Endothelial cell of umbilical vein (primary cell): ENCODE results near the gene ZNF565. TPM values are rescaled to one million over a fixed set of nuclear protein-coding genes. Genes with fewer than 3 reads are reported as not detected.

Experiments
- BruUV-seq: library from RNA; stranded (reverse); fragments of 400-500 nt; replicated peaks from 2 replicates; lab custom pipeline; 2021; lab: Mats Ljungman, UMichigan
- CTCF ChIA-PET: fragments of 300-600, 350-600 bp; sonication (Branson Sonifier 250); formaldehyde crosslinking; loops from one replicate; lab custom pipeline; 2021; ENCODE audit warnings: antibody characterized with exemption, inconsistent platforms; lab: Charles Lee
- POLR2A ChIA-PET: fragments of 300-600, 350-600 bp; sonication (Branson Sonifier 250); formaldehyde crosslinking; loops from one replicate; lab custom pipeline; 2021; ENCODE audit warnings: antibody characterized with exemption, inconsistent platforms; lab: Charles Lee
- DNase-seq: peaks from one replicate; pipeline ENCODE4 v3.0.0-alpha.2; 2011; ENCODE audit warnings: low read depth, low spot score
- FAIRE-seq: peaks from 2 replicates; lab custom pipeline; 2011; peaks lifted over from hg19 to GRCh38; lab: Jason Lieb, UNC
- H2AFZ ChIP-seq: 2 replicates; pipeline ENCODE4 v1.6.0; 2012; ENCODE audit warnings: low read depth, low read length, control low read depth, inconsistent platforms
- H3K27ac ChIP-seq: 2 replicates; pipeline ENCODE4 v1.5.1; 2011; ENCODE audit warnings: low read depth, mild to moderate bottlenecking, control low read depth, low read length, moderate library complexity; ENCODE audit not compliant: insufficient read depth
- H3K27me3 ChIP-seq, 2 experiments: 2 replicates each; pipeline versions ENCODE4 v1.6.0 to v1.6.1; 2011; ENCODE audit warnings: low read length in 2 of 2, mixed read lengths in 1 of 2; ENCODE audit not compliant: control insufficient read depth in 2 of 2, insufficient read depth in 2 of 2
- H3K36me3 ChIP-seq, 2 experiments: 2 replicates in 1 of 2; 3 replicates in 1 of 2; pipeline ENCODE4 v1.5.1; 2011; ENCODE audit warnings: low read length in 2 of 2, mild to moderate bottlenecking in 1 of 2, moderate library complexity in 1 of 2; ENCODE audit not compliant: control insufficient read depth in 2 of 2, insufficient read depth in 2 of 2; ENCODE audit errors: extremely low read depth in 1 of 2
- H3K4me1 ChIP-seq: 3 replicates; pipeline ENCODE4 v1.5.1; 2011; ENCODE audit warnings: mild to moderate bottlenecking, low read length; ENCODE audit not compliant: control insufficient read depth, insufficient read depth; ENCODE audit errors: extremely low read depth
- H3K4me2 ChIP-seq: 2 replicates; pipeline ENCODE4 v1.6.1; 2011; ENCODE audit warnings: low read length, control low read depth, mixed read lengths; ENCODE audit not compliant: insufficient read depth
- H3K4me3 ChIP-seq, 3 experiments: fragments of 200-600 bp in 1 of 3; sonication (generic), shearing (Covaris generic) in 1 of 3; replicated peaks in 1 of 3; 2 replicates each; pipeline ENCODE4 v1.5.1; 2011 to 2016; ENCODE audit warnings: control low read depth in 3 of 3, low read length in 3 of 3, mild to moderate bottlenecking in 2 of 3, inconsistent platforms in 1 of 3, low read depth in 1 of 3, moderate library complexity in 1 of 3; ENCODE audit not compliant: insufficient read depth in 1 of 3
- H3K79me2 ChIP-seq: 2 replicates; pipeline ENCODE4 v1.6.0; 2012; ENCODE audit warnings: low read length, inconsistent platforms; ENCODE audit not compliant: control insufficient read depth, insufficient read depth
- H3K9ac ChIP-seq: replicated peaks from 2 replicates; pipeline ENCODE3; 2011; ENCODE audit warnings: low read length, control low read depth; ENCODE audit not compliant: insufficient read depth; ENCODE audit errors: extremely low read depth
- H3K9me1 ChIP-seq: replicated peaks from 3 replicates; pipeline ENCODE4 v1.6.0; 2011; ENCODE audit warnings: mild to moderate bottlenecking, low read length; ENCODE audit not compliant: control insufficient read depth, insufficient read depth; ENCODE audit errors: extremely low read depth
- H3K9me3 ChIP-seq: replicated peaks from 2 replicates; pipeline ENCODE4 v1.5.1; 2012; ENCODE audit warnings: low read length, inconsistent platforms; ENCODE audit not compliant: control insufficient read depth, insufficient read depth
- H4K20me1 ChIP-seq: replicated peaks from 2 replicates; pipeline ENCODE3; 2011; ENCODE audit warnings: mild to moderate bottlenecking, low read length; ENCODE audit not compliant: control insufficient read depth, insufficient read depth; ENCODE audit errors: extremely low read depth
- EZH2 ChIP-seq: IDR thresholded peaks from 2 replicates; pipeline ENCODE4 v1.6.1; 2012; ENCODE audit warnings: borderline replicate concordance, low read depth, mild to moderate bottlenecking, moderate library complexity, low read length, inconsistent platforms; ENCODE audit not compliant: severe bottlenecking
- FOS ChIP-seq: IDR thresholded peaks from 2 replicates; pipeline ENCODE4 v1.6.1; 2011; ENCODE audit warnings: mild to moderate bottlenecking, low read length, moderate library complexity, borderline replicate concordance; ENCODE audit not compliant: insufficient read depth
- GATA2 ChIP-seq: IDR thresholded peaks from 2 replicates; pipeline ENCODE4 v1.7.0; 2011; ENCODE audit warnings: low read depth, mild to moderate bottlenecking, moderate library complexity, mixed read lengths, low read length; ENCODE audit not compliant: insufficient read length, insufficient read depth
- JUN ChIP-seq: IDR thresholded peaks from 2 replicates; pipeline ENCODE4 v1.6.1; 2011; ENCODE audit warnings: borderline replicate concordance, low read depth; ENCODE audit not compliant: insufficient read length, insufficient read depth
- MYC ChIP-seq: IDR thresholded peaks from one replicate; pipeline ENCODE4 v1.6.1; 2011; ENCODE audit warnings: mild to moderate bottlenecking, low read depth, low read length
- POLR2A ChIP-seq: IDR thresholded peaks from 2 replicates; pipeline ENCODE4 v1.6.1; 2012; ENCODE audit warnings: low read depth, mild to moderate bottlenecking, control low read depth, low read length
- POLR2AphosphoS5 ChIP-seq: IDR thresholded peaks from 2 replicates; pipeline ENCODE4 v1.6.1; 2012; ENCODE audit warnings: low read depth, mild to moderate bottlenecking, control low read depth, low read length, moderate library complexity; ENCODE audit not compliant: insufficient read depth
- dilution Hi-C: fragments of 300-500 bp; cut with MboI; formaldehyde crosslinking; loops from one replicate; pipeline ENCODE4 v1.15.0; 2019; ENCODE audit warnings: low sequenced_read_pairs; ENCODE audit not compliant: extremely low pct_ligation_motif_present
- intact Hi-C: fragments of 100-400 bp; cut with micrococcal nuclease; formaldehyde crosslinking; loops from one replicate; pipeline ENCODE4 v1.10.0; 2022
- polyA plus RNA-seq, 4 experiments: library from polyadenylated mRNA; depleted of rRNA in 3 of 4; stranded (reverse) in 3 of 4; unstranded in 1 of 4; fragments of >200 nt; gene quantifications; 2 replicates each; pipeline versions ENCODE4 v1.2.1 to v1.2.3, GENCODE V29; 2011 to 2012; ENCODE audit warnings: missing spikeins in 1 of 4
- total RNA-seq: library from RNA; stranded (reverse); gene quantifications from 2 replicates; pipeline ENCODE4 v1.2.3, GENCODE V29; 2021
- TF ChIP-seq, protein P1 (sequence below): IDR thresholded peaks from 2 replicates; pipeline ENCODE4 v1.6.1; 2011; ENCODE audit not compliant: insufficient read depth, insufficient read length
- TF ChIP-seq, protein P2 (sequence below), 2 donors: IDR thresholded peaks; 1 replicate in 1 of 2; 2 replicates in 1 of 2; pipeline ENCODE4 v1.5.1; 2011; ENCODE audit warnings: low read length in 2 of 2, mild to moderate bottlenecking in 2 of 2, moderate library complexity in 2 of 2, control low read depth in 1 of 2, inconsistent platforms in 1 of 2, low read depth in 1 of 2; ENCODE audit not compliant: insufficient read depth in 1 of 2; ENCODE audit errors: extremely low read depth in 1 of 2

ZNF565 gene
- total and polyA plus RNA-seq, 2 donors (not counting 3 experiments of a cell fraction or from before 2014, with no cell fraction given) = 1.4 to 3.6 TPM

DNA sequence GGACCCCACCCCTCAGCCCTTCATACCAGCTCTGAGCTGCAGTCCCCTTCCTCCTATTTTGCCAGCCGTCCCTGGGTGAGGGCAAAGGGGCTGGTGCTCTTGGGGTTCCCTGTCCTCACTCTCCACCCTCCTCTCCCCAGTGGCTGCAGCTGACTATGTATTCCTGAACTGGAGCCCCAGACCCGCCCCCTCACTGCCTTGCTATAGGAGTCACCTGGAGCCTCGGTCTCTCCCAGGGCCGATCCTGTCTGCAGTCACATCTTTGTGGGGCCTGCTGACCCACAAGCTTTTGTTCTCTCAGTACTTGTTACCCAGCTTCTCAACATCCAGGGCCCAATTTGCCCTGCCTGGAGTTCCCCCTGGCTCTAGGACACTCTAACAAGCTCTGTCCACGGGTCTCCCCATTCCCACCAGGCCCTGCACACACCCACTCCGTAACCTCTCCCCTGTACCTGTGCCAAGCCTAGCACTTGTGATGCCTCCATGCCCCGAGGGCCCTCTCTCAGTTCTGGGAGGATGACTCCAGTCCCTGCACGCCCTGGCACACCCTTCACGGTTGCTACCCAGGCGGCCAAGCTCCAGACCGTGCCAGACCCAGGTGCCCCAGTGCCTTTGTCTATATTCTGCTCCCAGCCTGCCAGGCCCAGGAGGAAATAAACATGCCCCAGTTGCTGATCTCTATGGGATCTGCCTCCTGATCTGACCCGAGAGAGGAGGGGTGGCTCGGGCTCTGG is 64.6 kb downstream of the ZNF565 start:
- POLR2A ChIA-PET = no interaction called here
- intact Hi-C loops = no loop called here

More for the DNA sequence above, 64.6 kb downstream of the ZNF565 start:
- Histone ChIP-seq H3K27ac (no peak overlapping the region), H3K4me3 (no peak overlapping the region), H2AFZ (no peak overlapping the region), H3K27me3 (no peaks in the 10 kb centered on the region), H3K9me1 (no peaks in the 10 kb centered on the region), H3K9me3 (no peaks in the 10 kb centered on the region), H3K79me2 (no peaks in the 10 kb centered on the region), H3K36me3 (peaks cover 9 to 39% of the 10 kb centered on the region in 2 experiments), H3K4me2 (no peak overlapping the region), H4K20me1 (no peaks in the 10 kb centered on the region), H3K9ac (no peak overlapping the region), H3K4me1 (peaks cover 13% of the 10 kb centered on the region)
- CTCF ChIA-PET = interaction anchor here (0.9 to 2.5 kb wide), 2 partner anchors 20 to 22 kb away, joined by 3 to 8 read pairs; no protein-coding TSS in a partner anchor
- DNase-seq (no peak), FAIRE-seq (no peak)
- TSS peak; percentile 87 for BruUV-seq
- no peak for TF ChIP-seq FOS
- TF ChIP-seq GATA2 = no peak
- no peak for TF ChIP-seq MYC
- TF ChIP-seq, protein P1, sequence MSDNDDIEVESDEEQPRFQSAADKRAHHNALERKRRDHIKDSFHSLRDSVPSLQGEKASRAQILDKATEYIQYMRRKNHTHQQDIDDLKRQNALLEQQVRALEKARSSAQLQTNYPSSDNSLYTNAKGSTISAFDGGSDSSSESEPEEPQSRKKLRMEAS = no peak
- TF ChIP-seq, protein P2, sequence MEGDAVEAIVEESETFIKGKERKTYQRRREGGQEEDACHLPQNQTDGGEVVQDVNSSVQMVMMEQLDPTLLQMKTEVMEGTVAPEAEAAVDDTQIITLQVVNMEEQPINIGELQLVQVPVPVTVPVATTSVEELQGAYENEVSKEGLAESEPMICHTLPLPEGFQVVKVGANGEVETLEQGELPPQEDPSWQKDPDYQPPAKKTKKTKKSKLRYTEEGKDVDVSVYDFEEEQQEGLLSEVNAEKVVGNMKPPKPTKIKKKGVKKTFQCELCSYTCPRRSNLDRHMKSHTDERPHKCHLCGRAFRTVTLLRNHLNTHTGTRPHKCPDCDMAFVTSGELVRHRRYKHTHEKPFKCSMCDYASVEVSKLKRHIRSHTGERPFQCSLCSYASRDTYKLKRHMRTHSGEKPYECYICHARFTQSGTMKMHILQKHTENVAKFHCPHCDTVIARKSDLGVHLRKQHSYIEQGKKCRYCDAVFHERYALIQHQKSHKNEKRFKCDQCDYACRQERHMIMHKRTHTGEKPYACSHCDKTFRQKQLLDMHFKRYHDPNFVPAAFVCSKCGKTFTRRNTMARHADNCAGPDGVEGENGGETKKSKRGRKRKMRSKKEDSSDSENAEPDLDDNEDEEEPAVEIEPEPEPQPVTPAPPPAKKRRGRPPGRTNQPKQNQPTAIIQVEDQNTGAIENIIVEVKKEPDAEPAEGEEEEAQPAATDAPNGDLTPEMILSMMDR (IDR thresholded peaks at IDR 0.05; ENCODE audit: extremely low read depth in 1 of 2, insufficient read depth in 1 of 2, low read depth in 1 of 2, low read length in 2 of 2) = no peak
- no peak for TF ChIP-seq EZH2
- TF ChIP-seq JUN = no peak
- no peak for TF ChIP-seq POLR2A
- TF ChIP-seq POLR2AphosphoS5 = no peak
- dilution Hi-C loops = no loop called here
